Psoas muscle (tissue), 8 donors: ENCODE data around the gene CXCR4. TPM values are rescaled to one million over a fixed set of nuclear protein-coding genes. Genes with fewer than 3 reads are reported as not detected.

ENCODE experiments used
- ATAC-seq, 4 donors: fragments of 200-7000 bp; cut with Tn5 transposase; one replicate each; pipeline ENCODE4 v1.9.1; 2020; ENCODE audit warnings: moderate library complexity in 3 of 4, mild to moderate bottlenecking in 2 of 4
- DNase-seq, 2 donors: peaks; one replicate each; pipeline ENCODE4 v3.0.0-alpha.2; 2020
- H3K27ac ChIP-seq: fragments of 200-600 bp; one replicate; pipeline ENCODE4 v1.8.0; 2022
- H3K27me3 ChIP-seq, 3 donors: fragments of 200-600 bp in 1 of 3; one replicate each; pipeline versions ENCODE4 v1.6.1 to v1.8.0; 2013 to 2022; ENCODE audit warnings: low read length in 2 of 3, mild to moderate bottlenecking in 2 of 3, moderate library complexity in 1 of 3; ENCODE audit not compliant: insufficient read depth in 3 of 3
- H3K36me3 ChIP-seq, 2 donors: fragments of 200-600 bp in 1 of 2; one replicate each; pipeline versions ENCODE4 v1.6.1 to v1.8.0; 2013 to 2022; ENCODE audit warnings: low read depth in 1 of 2, mild to moderate bottlenecking in 1 of 2, moderate library complexity in 1 of 2; ENCODE audit not compliant: insufficient read depth in 1 of 2
- H3K4me1 ChIP-seq: fragments of 200-600 bp; one replicate; pipeline ENCODE4 v1.8.0; 2022
- H3K4me3 ChIP-seq: fragments of 200-600 bp; one replicate; pipeline ENCODE4 v1.8.0; 2022; ENCODE audit warnings: mild to moderate bottlenecking
- H3K9me3 ChIP-seq: fragments of 200-600 bp; one replicate; pipeline ENCODE4 v1.8.0; 2022
- WGBS, 3 donors: extraction: QIAGEN DNeasy Blood & Tissue Kit; methylation state at CpG; one replicate each; pipeline versions ENCODE4 v1.1.6 to v1.1.7; 2013; 5-methylcytosine and 5-hydroxymethylcytosine counted together
- intact Hi-C, 2 donors: fragments of 100-400 bp; cut with DNase I; formaldehyde crosslinking; loops; one replicate each; pipeline versions ENCODE4 v1.11.0 to v1.14.2; 2022
- polyA plus RNA-seq, 3 donors: library from polyadenylated mRNA; stranded (reverse); fragments of 200-250 nt; gene quantifications; one replicate each; pipeline ENCODE4 v1.2.3, GENCODE V29; 2013
- total RNA-seq, 4 donors: library from RNA; stranded (reverse); fragmentation: NEBNext Ultra II Directional in 2 of 4; extraction: Animal tissue kit (Norgen Biotek cat#: 25700) in 2 of 4; gene quantifications; one replicate each; pipeline versions ENCODE4 v1.2.1 to v1.2.4, GENCODE V29; 2021 to 2023
- TF ChIP-seq, protein P1 (sequence below): fragments of 200-600 bp; IDR thresholded peaks from one replicate; pipeline ENCODE4 v1.8.0; 2022; ENCODE audit warnings: antibody characterized with exemption
- donor health status: healthy with polysubstance abuse.
- donor health status: DM: no; HTN: no; CAD: no; lungs with moderate emphysema.
- donor health status: Bipolar disorder and iron deficiency.
- donor health status: healthy.
- donor health status: DM: yes; HTN: yes; CAD: no.
- donor health status: DM: no; HTN: no; CAD: no.
- donor health status: DM: no; HTN: no; CAD: no.
- donor health status: DM: yes; HTN: yes; CAD: no.

CXCR4 gene
- total and polyA plus RNA-seq, 7 donors = 1.8 to 9.1 (median 3.0) TPM

DNA sequence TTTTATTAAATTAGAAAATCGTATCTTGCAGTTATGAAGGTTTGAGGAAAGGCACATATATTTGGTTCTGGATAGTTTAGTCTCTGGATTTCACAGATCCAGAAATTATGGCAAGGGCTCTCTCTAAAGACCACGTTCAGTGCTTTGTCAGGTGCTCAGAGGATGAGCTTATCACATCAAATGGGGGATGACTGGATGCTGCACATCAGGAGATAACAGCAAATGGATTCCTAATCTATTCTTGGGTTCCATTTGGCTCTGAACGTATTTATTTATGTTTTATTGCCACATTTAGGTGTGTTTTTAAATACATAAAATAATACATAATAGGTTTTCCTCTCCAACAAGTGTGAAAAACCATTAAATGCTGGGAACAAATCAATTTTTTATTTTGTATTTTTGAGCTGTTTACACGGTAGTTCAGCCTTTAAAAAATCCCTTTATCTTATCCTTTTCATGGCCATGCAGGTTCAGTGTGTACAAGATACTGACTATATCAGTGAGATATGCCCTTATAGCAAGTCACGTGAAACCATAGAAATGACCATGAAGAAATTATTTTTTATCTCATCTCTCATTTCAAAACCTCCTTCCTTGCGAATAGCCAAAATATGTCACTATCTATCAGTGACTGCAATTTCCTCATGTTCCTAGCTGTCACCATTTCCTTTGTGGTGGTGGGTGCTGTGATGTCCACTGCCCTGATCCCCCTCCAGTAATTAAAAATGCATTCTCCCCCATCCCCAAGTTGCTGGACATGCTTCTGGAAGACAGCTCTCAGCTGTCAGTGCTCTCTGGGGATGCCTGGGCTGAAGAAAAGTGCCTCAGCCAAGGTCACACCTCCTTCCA is 25.9 kb upstream of the CXCR4 start:
- Histone ChIP-seq H3K27ac (no peak overlapping the region), H3K4me1 (no peaks in the 10 kb centered on the region), H3K4me3 (no peak overlapping the region), H3K9me3 (no peaks in the 10 kb centered on the region), H3K36me3 (no peaks in the 10 kb centered on the region), H3K27me3 (peaks cover 0 to 5% (median 2%) of the 10 kb centered on the region in 3 donors)
- no peak for DNase-seq
- TF ChIP-seq, protein P1, sequence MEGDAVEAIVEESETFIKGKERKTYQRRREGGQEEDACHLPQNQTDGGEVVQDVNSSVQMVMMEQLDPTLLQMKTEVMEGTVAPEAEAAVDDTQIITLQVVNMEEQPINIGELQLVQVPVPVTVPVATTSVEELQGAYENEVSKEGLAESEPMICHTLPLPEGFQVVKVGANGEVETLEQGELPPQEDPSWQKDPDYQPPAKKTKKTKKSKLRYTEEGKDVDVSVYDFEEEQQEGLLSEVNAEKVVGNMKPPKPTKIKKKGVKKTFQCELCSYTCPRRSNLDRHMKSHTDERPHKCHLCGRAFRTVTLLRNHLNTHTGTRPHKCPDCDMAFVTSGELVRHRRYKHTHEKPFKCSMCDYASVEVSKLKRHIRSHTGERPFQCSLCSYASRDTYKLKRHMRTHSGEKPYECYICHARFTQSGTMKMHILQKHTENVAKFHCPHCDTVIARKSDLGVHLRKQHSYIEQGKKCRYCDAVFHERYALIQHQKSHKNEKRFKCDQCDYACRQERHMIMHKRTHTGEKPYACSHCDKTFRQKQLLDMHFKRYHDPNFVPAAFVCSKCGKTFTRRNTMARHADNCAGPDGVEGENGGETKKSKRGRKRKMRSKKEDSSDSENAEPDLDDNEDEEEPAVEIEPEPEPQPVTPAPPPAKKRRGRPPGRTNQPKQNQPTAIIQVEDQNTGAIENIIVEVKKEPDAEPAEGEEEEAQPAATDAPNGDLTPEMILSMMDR = no peak
- 75 to 84% (median 84%) methylated on average over 6 of the region's 6 CpGs for WGBS, 3 donors
- ATAC-seq = no peak
- intact Hi-C loops = no loop called here

GRCh38 chr2:136141510-136142149 is 23.7 kb upstream of the CXCR4 start:
- Histone ChIP-seq H3K27me3 (peaks cover 0 to 5% (median 2%) of the 10 kb centered on the region in 3 donors), H3K36me3 (no peaks in the 10 kb centered on the region), H3K9me3 (no peaks in the 10 kb centered on the region), H3K27ac (no peak overlapping the region), H3K4me1 (no peaks in the 10 kb centered on the region), H3K4me3 (no peak overlapping the region)
- TF ChIP-seq, protein P1 = no peak
- 34 to 38% (median 36%) methylated on average over 7 of the region's 7 CpGs for WGBS, 3 donors
- no peak for DNase-seq
- intact Hi-C loops = no loop called here
- no peak for ATAC-seq

DNA sequence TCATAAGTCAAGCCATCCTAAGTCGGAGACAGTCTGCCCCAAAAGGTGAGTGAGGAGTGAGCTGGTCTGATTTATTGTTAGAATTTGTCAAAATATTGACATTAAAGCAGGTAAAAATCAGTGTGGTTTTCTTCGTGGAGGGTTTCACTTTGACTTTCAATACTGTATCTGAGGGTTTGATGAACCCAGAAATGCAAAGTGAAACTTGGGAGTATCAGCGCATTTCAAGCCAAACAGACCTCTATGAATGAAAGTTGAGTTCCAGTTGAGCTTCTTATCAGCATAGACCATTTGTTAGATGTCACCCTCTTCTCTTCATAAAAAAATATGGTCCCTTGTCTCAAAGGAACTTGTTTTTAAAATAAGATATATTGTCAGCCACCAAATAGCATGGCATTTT is 21.7 kb upstream of the CXCR4 start:
- no peak for DNase-seq
- H3K9me3 ChIP-seq = no peaks in the 10 kb centered on the region
- intact Hi-C loops = no loop called here
- ATAC-seq = no peak
- 85 to 90% (median 86%) methylated on average over 3 of the region's 3 CpGs for WGBS, 3 donors
- H3K4me1 ChIP-seq = no peaks in the 10 kb centered on the region
- H3K36me3 ChIP-seq = no peaks in the 10 kb centered on the region
- TF ChIP-seq, protein P1 = no peak
- no peak overlapping the region for H3K4me3 ChIP-seq
- H3K27me3 ChIP-seq = peaks cover 0 to 5% (median 2%) of the 10 kb centered on the region in 3 donors
- no peak overlapping the region for H3K27ac ChIP-seq

- intact Hi-C loops = no loop called here
- no peaks in the 10 kb centered on the region for H3K36me3 ChIP-seq
- 76 to 80% (median 78%) methylated on average over 4 of the region's 4 CpGs for WGBS, 3 donors
- TF ChIP-seq, protein P1 = no peak
- H3K27me3 ChIP-seq = no peaks in the 10 kb centered on the region
- no peak overlapping the region for H3K27ac ChIP-seq
- no peaks in the 10 kb centered on the region for H3K9me3 ChIP-seq
- H3K4me1 ChIP-seq = no peaks in the 10 kb centered on the region
- ATAC-seq (no peak), DNase-seq (no peak)
- H3K4me3 ChIP-seq = no peak overlapping the region
Observed at GRCh38 chr2:136137982-136138381, 20.0 kb upstream of the CXCR4 start.
